ENCODE results near the gene PYGO2.

The PYGO2 gene

GRCh38 chr1:154958681-154959425 is 2.7 kb downstream of the PYGO2 start:
- DNase-seq = no peak
- peak overlapping the region; percentile 33 for H3K27ac ChIP-seq (ENCODE audit: insufficient read depth in 1 of 2, low read depth in 1 of 2, low read length in 2 of 2, poor library complexity in 1 of 2, severe bottlenecking in 2 of 2)
- no peaks in the 10 kb centered on the region for H3K27me3 ChIP-seq (replicated peaks in 2 of 5; ENCODE audit: control insufficient read depth in 4 of 5, insufficient read depth in 5 of 5, low read length in 4 of 5)
- WGBS (ENCODE audit: insufficient coverage) = 96% methylated on average over 12 of the region's 16 CpGs
- peaks cover 28 to 67% (median 59%) of the 10 kb centered on the region in 4 experiments for H3K4me1 ChIP-seq (ENCODE audit: control extremely low read depth in 1 of 4, control insufficient read depth in 4 of 4, insufficient read depth in 4 of 4, low read length in 3 of 4)
- ChIA-PET POLR2A (interaction anchor here (0.5 kb wide), 1 partner anchor 21 kb away, joined by 3 read pairs; no protein-coding TSS in a partner anchor), CTCF (interaction anchor here (0.8 to 5.2 kb wide), 8 partner anchors 7 to 132 kb away, joined by 3 to 36 read pairs (median 4); no protein-coding TSS in a partner anchor)
- no peaks in the 10 kb centered on the region for H3K9me3 ChIP-seq (ENCODE audit: control extremely low read depth in 1 of 5, control insufficient read depth in 4 of 5, insufficient read depth in 2 of 5, low read depth in 1 of 5, low read length in 4 of 5)
- H3K36me3 ChIP-seq (ENCODE audit: control insufficient read depth in 4 of 4, insufficient read depth in 4 of 4, low read length in 3 of 4) = peaks cover 0 to 31% (median 23%) of the 10 kb centered on the region in 4 experiments
- H3K4me3 ChIP-seq (ENCODE audit: control insufficient read depth in 1 of 7, extremely low read depth in 1 of 7, insufficient read depth in 4 of 7, low read depth in 2 of 7, low read length in 6 of 7) = no peak overlapping the region

GRCh38 chr1:154958036-154958435 is 3.5 kb downstream of the PYGO2 start:
- Histone ChIP-seq H3K36me3 (ENCODE audit: control insufficient read depth in 4 of 4, insufficient read depth in 4 of 4, low read length in 3 of 4) (peaks cover 0 to 26% (median 18%) of the 10 kb centered on the region in 4 experiments), H3K27me3 (replicated peaks in 2 of 5; ENCODE audit: control insufficient read depth in 4 of 5, insufficient read depth in 5 of 5, low read length in 4 of 5) (no peaks in the 10 kb centered on the region), H3K4me3 (ENCODE audit: control insufficient read depth in 1 of 7, extremely low read depth in 1 of 7, insufficient read depth in 4 of 7, low read depth in 2 of 7, low read length in 6 of 7) (no peak overlapping the region), H3K27ac (ENCODE audit: insufficient read depth in 1 of 2, low read depth in 1 of 2, low read length in 2 of 2, poor library complexity in 1 of 2, severe bottlenecking in 2 of 2) (peak overlapping the region in 1 of 2 experiments; percentile 33), H3K4me1 (ENCODE audit: control extremely low read depth in 1 of 4, control insufficient read depth in 4 of 4, insufficient read depth in 4 of 4, low read length in 3 of 4) (peaks cover 28 to 68% (median 61%) of the 10 kb centered on the region in 4 experiments), H3K9me3 (ENCODE audit: control extremely low read depth in 1 of 5, control insufficient read depth in 4 of 5, insufficient read depth in 2 of 5, low read depth in 1 of 5, low read length in 4 of 5) (no peaks in the 10 kb centered on the region)
- no peak for DNase-seq
- ChIA-PET CTCF (interaction anchor here (0.8 to 5.2 kb wide), 5 partner anchors 12 to 60 kb away, joined by 3 to 36 read pairs (median 3); no protein-coding TSS in a partner anchor), POLR2A (no interaction called here)
- WGBS (ENCODE audit: insufficient coverage) = 100% methylated on average over 1 of the region's 2 CpGs

DNA sequence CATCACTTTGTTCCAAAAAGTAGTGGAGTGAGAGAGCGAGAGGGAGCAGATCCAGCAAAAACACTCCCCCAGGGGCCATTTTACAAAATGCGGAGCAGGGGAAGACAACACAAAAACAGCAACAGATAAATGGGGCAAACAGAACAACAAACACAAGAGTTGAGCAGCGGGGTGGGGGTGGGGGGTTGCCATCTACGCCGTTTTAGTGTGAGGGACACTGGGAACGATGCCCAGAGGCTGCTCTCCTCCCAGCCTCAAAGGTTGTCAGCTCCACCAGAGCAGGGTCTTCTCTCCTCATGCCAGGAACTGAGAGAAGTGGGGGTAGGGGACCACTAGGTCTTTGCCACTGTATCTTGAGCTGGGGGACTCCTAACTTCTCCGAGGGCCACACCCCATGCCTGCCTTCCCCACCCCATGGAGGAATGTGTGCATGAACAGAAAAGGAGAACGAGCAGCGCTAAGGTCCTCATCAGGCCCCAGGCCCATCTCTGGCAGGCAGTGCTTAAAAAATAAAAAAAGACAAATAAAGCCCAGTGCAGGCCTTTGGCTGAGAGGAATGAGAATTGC is 4.4 kb downstream of the PYGO2 start:
- ChIA-PET CTCF (interaction anchor here (0.6 to 5.2 kb wide), 6 partner anchors 8 to 64 kb away, joined by 4 to 49 read pairs (median 9); partner anchors contain the start of gene LENEP), POLR2A (no interaction called here)
- Histone ChIP-seq H3K27me3 (replicated peaks in 2 of 5; ENCODE audit: control insufficient read depth in 4 of 5, insufficient read depth in 5 of 5, low read length in 4 of 5) (no peaks in the 10 kb centered on the region), H3K9me3 (ENCODE audit: control extremely low read depth in 1 of 5, control insufficient read depth in 4 of 5, insufficient read depth in 2 of 5, low read depth in 1 of 5, low read length in 4 of 5) (no peaks in the 10 kb centered on the region), H3K27ac (ENCODE audit: insufficient read depth in 1 of 2, low read depth in 1 of 2, low read length in 2 of 2, poor library complexity in 1 of 2, severe bottlenecking in 2 of 2) (peak overlapping the region in 1 of 2 experiments; percentile 6), H3K36me3 (ENCODE audit: control insufficient read depth in 4 of 4, insufficient read depth in 4 of 4, low read length in 3 of 4) (peaks cover 0 to 30% (median 18%) of the 10 kb centered on the region in 4 experiments), H3K4me1 (ENCODE audit: control extremely low read depth in 1 of 4, control insufficient read depth in 4 of 4, insufficient read depth in 4 of 4, low read length in 3 of 4) (peaks cover 28 to 68% (median 61%) of the 10 kb centered on the region in 4 experiments), H3K4me3 (ENCODE audit: control insufficient read depth in 1 of 7, extremely low read depth in 1 of 7, insufficient read depth in 4 of 7, low read depth in 2 of 7, low read length in 6 of 7) (no peak overlapping the region)
- 86% methylated on average over 8 of the region's 9 CpGs for WGBS (ENCODE audit: insufficient coverage)
- DNase-seq = no peak

DNA sequence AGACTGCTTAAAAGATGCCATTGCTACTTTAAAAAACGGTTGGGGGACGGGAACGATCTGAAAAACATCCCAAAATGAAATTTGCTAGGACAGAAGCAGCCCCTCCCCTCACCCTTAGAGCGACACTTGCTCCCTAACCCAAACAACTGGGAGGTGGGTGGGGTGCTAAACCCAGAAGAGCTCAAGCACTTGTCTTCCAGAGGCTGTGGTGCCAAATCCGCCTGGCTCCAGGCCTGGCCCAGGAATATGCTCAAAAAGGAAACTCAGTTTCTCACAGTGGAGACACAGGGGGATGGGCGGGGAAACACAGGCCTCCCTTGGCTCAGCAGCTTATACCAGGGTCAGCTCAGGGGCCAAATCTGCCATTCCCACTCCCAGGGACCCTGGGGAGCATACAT is 5.0 kb downstream of the PYGO2 start:
- POLR2A ChIA-PET = interaction anchor here (1.2 to 2.5 kb wide), 4 partner anchors 11 to 61 kb away, joined by 4 to 17 read pairs (median 6); partner anchors contain the start of genes PMVK and SHC1
- Histone ChIP-seq H3K9me3 (ENCODE audit: control extremely low read depth in 1 of 5, control insufficient read depth in 4 of 5, insufficient read depth in 2 of 5, low read depth in 1 of 5, low read length in 4 of 5) (no peaks in the 10 kb centered on the region), H3K4me3 (ENCODE audit: control insufficient read depth in 1 of 7, extremely low read depth in 1 of 7, insufficient read depth in 4 of 7, low read depth in 2 of 7, low read length in 6 of 7) (peak overlapping the region; percentile 33 to 92 (median 81)), H3K36me3 (ENCODE audit: control insufficient read depth in 4 of 4, insufficient read depth in 4 of 4, low read length in 3 of 4) (peaks cover 0 to 34% (median 18%) of the 10 kb centered on the region in 4 experiments), H3K27ac (ENCODE audit: insufficient read depth in 1 of 2, low read depth in 1 of 2, low read length in 2 of 2, poor library complexity in 1 of 2, severe bottlenecking in 2 of 2) (peak overlapping the region; percentile 100), H3K27me3 (replicated peaks in 2 of 5; ENCODE audit: control insufficient read depth in 4 of 5, insufficient read depth in 5 of 5, low read length in 4 of 5) (no peaks in the 10 kb centered on the region), H3K4me1 (ENCODE audit: control extremely low read depth in 1 of 4, control insufficient read depth in 4 of 4, insufficient read depth in 4 of 4, low read length in 3 of 4) (peaks cover 29 to 71% (median 66%) of the 10 kb centered on the region in 4 experiments)
- DNase-seq = no peak
- 35% methylated on average over 4 of the region's 6 CpGs for WGBS (ENCODE audit: insufficient coverage)
- CTCF ChIA-PET = interaction anchor here (0.9 to 5.2 kb wide), 9 partner anchors 9 to 104 kb away, joined by 3 to 49 read pairs (median 5); partner anchors contain the start of genes LENEP and SHC1

DNA sequence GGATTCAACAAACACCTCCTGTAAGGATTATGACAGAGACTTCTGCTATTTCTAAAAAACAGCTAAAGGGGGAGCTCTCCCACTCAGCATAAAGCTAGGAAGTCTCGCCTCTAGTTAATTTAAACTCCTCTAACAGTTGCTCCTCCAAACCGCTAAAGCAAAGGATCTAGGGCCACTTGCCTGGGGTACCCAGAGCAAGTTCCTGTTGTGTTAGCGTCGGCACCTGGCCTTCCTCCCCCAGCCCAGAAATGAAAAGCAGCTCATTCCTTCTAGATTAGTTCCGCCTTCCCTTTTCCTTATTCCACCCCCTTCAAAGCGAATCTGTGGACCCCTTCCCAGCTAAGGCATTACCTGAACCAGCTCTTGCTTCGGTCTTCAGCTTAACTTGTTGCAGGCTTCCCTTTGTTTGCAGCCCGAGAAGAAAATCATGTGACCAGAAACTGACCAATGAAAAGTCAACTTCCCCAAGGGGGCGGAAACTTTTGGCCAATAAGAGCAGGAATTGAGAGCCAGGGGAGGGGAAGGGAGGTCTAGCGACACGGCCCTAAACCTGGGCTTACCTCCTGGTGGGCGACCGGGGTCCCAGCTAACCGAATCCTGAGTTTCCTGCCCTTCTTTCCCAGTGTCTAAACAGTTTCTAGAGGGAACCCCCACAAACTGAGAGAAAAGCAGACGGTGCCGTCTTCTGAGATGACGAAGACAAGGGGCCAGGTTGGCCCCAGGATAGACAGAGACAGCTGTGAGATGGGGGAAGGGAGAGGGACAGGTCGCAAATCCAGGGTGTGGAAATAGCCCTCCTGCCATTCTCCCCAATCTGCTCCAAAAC is 5.7 kb downstream of the PYGO2 start, which contains the start of gene PBXIP1:
TSS of gene PBXIP1 (minus strand) at position 382 of the 826 bp plus-strand sequence. CDS start 2,378 bp downstream, outside the sequence.
- CTCF ChIA-PET = interaction anchor here (0.7 to 5.2 kb wide), 21 partner anchors 9 to 402 kb away, joined by 3 to 49 read pairs (median 3); partner anchors contain the start of genes FLAD1, LENEP, SHC1 and ZBTB7B

GRCh38 chr1:154955039-154955717 is 6.4 kb downstream of the PYGO2 start:
- WGBS (ENCODE audit: insufficient coverage) = 3% methylated on average over 3 of the region's 4 CpGs
- peak; percentile 97 to 99 (median 99) for DNase-seq
- peak overlapping the region; percentile 100 for H3K27ac ChIP-seq (ENCODE audit: insufficient read depth in 1 of 2, low read depth in 1 of 2, low read length in 2 of 2, poor library complexity in 1 of 2, severe bottlenecking in 2 of 2)
- peaks cover 22 to 73% (median 62%) of the 10 kb centered on the region in 4 experiments for H3K4me1 ChIP-seq (ENCODE audit: control extremely low read depth in 1 of 4, control insufficient read depth in 4 of 4, insufficient read depth in 4 of 4, low read length in 3 of 4)
- ChIA-PET CTCF (interaction anchor here (0.7 to 5.2 kb wide), 21 partner anchors 10 to 401 kb away, joined by 3 to 49 read pairs (median 4); partner anchors contain the start of genes FLAD1, LENEP, SHC1 and ZBTB7B), POLR2A (interaction anchor here (0.7 to 2.5 kb wide), 6 partner anchors 10 to 285 kb away, joined by 3 to 17 read pairs (median 5); partner anchors contain the start of genes CKS1B and PMVK)
- H3K9me3 ChIP-seq (ENCODE audit: control extremely low read depth in 1 of 5, control insufficient read depth in 4 of 5, insufficient read depth in 2 of 5, low read depth in 1 of 5, low read length in 4 of 5) = no peaks in the 10 kb centered on the region
- H3K4me3 ChIP-seq (ENCODE audit: control insufficient read depth in 1 of 7, extremely low read depth in 1 of 7, insufficient read depth in 4 of 7, low read depth in 2 of 7, low read length in 6 of 7) = peak overlapping the region in 6 of 7 experiments; percentile 63 to 92 (median 82)
- no peaks in the 10 kb centered on the region for H3K27me3 ChIP-seq (replicated peaks in 2 of 5; ENCODE audit: control insufficient read depth in 4 of 5, insufficient read depth in 5 of 5, low read length in 4 of 5)
- H3K36me3 ChIP-seq (ENCODE audit: control insufficient read depth in 4 of 4, insufficient read depth in 4 of 4, low read length in 3 of 4) = peaks cover 0 to 47% (median 29%) of the 10 kb centered on the region in 4 experiments

More for the DNA sequence above, 5.7 kb downstream of the PYGO2 start, which contains the start of gene PBXIP1:
- WGBS (ENCODE audit: insufficient coverage) = under 1% methylated on average over 14 of the region's 18 CpGs
- peak; percentile 94 to 96 (median 94) for DNase-seq
- H3K4me3 ChIP-seq (ENCODE audit: control insufficient read depth in 1 of 7, extremely low read depth in 1 of 7, insufficient read depth in 4 of 7, low read depth in 2 of 7, low read length in 6 of 7) = peak within 1 kb of the TSS; percentile 33 to 92 (median 81)
- no peaks in the 10 kb centered on the region for H3K9me3 ChIP-seq (ENCODE audit: control extremely low read depth in 1 of 5, control insufficient read depth in 4 of 5, insufficient read depth in 2 of 5, low read depth in 1 of 5, low read length in 4 of 5)
- peaks cover 29 to 74% (median 69%) of the 10 kb centered on the region in 4 experiments for H3K4me1 ChIP-seq (ENCODE audit: control extremely low read depth in 1 of 4, control insufficient read depth in 4 of 4, insufficient read depth in 4 of 4, low read length in 3 of 4)
- POLR2A ChIA-PET = interaction anchor here (0.5 to 2.5 kb wide), 7 partner anchors 10 to 618 kb away, joined by 3 to 17 read pairs (median 4); partner anchors contain the start of genes PMVK and SHC1
- peak within 1 kb of the TSS; percentile 100 for H3K27ac ChIP-seq (ENCODE audit: insufficient read depth in 1 of 2, low read depth in 1 of 2, low read length in 2 of 2, poor library complexity in 1 of 2, severe bottlenecking in 2 of 2)
- no peaks in the 10 kb centered on the region for H3K27me3 ChIP-seq (replicated peaks in 2 of 5; ENCODE audit: control insufficient read depth in 4 of 5, insufficient read depth in 5 of 5, low read length in 4 of 5)
- H3K36me3 ChIP-seq (ENCODE audit: control insufficient read depth in 4 of 4, insufficient read depth in 4 of 4, low read length in 3 of 4) = peaks cover 0 to 40% (median 22%) of the 10 kb centered on the region in 4 experiments

Data from common myeloid progenitor, CD34-positive (primary cell).